Activated CD4-positive, alpha-beta T cell treated with anti-CD3 and anti-CD28 coated beads for 48 hours (primary cell): ENCODE results near the gene GRID1.

ENCODE experiments used
- DNase-seq: peaks from one replicate; pipeline ENCODE4 v3.0.0-alpha.2; 2020

GRID1 gene

DNA sequence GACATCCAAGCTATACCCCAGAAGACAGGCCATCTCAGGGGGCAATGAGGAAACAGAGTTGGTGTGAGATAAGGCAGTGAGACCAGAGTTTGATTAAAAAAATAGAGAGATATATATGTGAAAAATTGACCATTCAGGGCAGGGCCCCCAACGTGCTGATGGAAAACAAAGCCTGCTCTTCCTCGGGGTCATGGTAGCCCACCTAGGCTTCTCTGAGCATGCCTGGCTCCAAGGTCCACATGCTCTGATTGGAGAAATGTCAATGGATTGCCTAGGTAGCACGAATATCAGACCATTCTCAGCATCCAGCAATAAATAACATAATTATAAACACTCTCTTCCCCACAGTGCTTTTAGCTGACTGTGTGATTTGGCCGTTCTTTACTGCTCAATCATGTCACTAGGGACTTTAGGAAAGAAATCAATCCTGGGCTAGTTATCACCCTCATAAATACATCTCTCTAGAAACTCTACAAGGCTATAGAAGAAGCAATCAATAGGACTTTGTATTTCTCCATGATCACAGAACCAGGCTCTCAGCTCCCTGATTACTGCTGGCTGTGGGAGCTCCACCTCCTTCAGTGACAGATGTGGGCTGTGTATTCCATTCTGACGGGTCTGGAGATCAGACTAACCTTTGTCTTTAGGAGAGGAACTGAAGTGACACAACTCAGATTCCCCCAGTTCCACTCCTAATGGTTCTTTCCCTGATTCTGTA is 766.4 kb downstream of the GRID1 start:
- no peak for DNase-seq

GRCh38 chr10:85599081-85599480 is 767.5 kb downstream of the GRID1 start:
- no peak for DNase-seq

DNA sequence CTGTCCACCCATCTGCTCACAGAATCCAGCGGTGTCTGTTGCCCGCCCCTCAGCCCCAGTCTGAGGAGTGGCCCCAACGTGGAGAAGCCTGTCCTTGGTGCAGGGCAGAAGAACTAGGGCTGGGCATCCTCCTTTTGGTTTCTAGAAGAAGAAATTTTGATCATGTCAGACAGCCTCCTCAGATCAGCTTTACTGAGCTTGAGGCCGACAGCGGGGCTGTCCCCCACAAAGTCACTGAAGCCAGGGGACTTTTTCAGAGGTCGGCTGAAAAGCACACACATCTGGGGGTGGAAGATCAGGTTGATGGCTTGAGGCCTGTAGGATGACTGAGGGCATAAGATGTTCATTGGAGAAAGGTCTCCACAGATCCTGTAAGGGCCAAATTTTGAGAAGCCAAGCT is 767.9 kb downstream of the GRID1 start:
- DNase-seq = no peak

DNA sequence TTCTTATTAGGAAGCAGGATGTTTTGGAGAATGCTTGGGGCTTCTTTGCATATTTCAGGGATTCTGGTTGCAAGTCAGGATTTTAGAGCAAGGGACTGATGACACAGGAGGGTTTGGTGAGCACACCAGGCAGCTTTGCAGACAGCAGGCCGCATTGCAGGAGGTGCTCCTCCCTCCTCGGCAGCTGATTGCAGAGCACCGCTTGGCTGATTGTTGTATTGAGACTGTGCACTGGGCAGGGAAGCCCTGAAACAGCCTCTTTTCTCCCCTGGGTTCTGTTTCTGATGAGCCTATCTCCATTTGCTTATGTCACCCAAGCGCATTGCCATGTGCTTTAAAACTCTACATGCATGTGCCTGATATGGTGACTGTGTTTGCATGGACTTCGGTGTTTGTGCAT is 769.6 kb downstream of the GRID1 start:
- no peak for DNase-seq

DNA sequence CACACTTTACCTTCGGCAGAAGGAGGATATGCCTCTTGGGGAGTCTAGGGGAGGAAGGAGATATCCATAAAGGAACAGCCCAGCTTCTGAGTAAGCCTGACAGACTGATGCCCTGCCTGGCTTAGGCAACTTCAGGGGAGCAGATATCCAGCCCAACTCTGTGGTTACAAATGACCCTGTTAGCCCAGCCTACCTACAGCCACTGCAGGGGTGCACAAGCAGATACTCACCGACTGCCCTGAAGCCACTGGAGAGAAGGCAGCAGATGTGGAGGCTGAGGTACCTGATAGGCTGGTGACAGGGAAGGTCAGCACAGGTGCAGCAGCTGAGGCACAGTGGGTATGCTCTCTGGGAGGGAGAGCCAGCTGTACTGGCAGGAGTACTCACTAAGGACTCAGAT is 770.2 kb downstream of the GRID1 start:
- no peak for DNase-seq

DNA sequence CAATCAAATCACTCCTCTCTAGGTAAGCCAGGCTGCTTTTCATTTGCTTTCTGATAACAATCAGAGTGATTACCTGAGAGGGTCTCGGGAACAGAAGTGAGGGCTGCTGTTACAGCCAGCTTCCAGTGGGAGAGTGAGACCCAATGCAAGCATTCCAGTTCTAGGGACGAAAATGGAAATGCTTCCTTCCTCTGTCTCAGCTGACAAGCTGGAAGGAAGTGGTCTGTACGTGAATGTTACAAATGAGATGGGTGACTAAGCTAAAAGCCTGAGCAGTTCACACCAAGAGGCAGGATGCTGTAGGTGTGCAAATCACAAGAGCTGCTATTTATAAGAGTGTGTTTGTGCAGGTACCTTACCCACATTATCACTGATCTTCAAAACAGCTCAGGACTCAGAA is 772.4 kb downstream of the GRID1 start:
- DNase-seq = no peak

DNA sequence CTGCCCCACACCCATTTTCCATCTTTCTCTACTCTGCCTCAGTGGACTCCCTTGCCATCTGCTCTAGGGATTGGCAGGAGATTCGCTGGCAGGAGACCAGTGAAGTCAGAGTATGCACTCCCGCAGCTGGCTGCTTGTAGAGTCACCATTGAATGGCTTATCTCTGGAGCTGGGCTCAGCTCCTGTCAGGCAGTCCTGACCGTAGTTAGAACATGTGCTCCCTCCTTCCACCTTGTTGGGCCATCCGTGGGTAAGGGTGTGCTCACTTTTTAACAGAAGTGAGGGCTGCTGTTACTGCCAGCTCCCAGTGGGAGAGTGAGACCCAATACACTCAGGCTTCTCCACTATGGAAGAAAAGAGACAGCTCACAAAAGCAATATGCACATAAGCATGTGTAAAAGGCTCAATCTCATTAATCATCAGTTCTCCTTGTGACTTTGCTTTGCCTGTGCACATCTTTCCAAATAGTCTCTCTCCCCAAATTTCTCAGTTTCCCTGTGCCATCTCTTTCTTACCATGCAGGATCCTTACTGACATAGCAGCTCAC is 773.3 kb downstream of the GRID1 start:
- no peak for DNase-seq

- DNase-seq = no peak
These were observed 785.2 kb downstream of the GRID1 start for GRCh38 chr10:85581371-85581770.

DNA sequence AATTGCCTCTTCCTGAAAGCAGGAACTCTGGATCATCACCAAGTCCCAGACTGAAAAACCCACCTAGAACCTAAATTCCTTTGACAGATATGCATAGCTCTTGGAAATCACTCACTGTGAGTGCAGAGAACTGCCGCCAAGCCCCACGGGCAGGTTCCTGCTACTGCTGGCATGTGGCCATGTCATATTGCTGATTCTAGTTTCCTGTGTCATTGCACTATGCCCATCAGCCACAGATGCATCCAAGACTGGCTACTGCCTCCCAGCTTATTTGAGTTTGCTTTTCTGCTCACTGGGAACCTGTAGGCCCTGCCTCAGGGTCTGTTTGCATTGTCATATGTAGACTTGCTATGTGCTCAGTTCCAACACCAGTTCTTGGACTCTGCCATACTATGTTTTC is 786.0 kb downstream of the GRID1 start:
- no peak for DNase-seq

- DNase-seq = no peak
These were observed 787.7 kb downstream of the GRID1 start for GRCh38 chr10:85578860-85579259.

- DNase-seq = no peak
These were observed 791.2 kb downstream of the GRID1 start for GRCh38 chr10:85575441-85575840.

DNA sequence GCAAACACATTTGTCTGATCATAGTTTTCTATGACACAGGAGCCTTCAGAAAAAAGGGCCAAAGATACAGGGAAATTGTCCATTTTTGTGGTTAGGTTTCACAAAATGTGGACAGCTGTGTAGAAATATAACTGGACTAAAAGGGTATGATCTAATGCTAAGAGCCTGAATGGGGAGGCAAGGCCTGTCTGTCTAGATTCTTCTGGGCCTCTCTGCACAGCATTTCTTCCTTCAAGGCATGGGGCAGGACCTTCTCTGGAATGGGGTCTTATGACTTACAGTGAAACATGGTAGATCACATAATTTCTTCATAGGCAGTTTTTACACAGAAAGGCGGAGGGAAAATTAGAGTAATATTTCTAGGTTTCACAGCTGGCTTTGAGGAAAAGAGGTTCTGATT is 795.7 kb downstream of the GRID1 start:
- DNase-seq = no peak

- no peak for DNase-seq
These were observed 801.2 kb downstream of the GRID1 start for GRCh38 chr10:85565381-85565780.

DNA sequence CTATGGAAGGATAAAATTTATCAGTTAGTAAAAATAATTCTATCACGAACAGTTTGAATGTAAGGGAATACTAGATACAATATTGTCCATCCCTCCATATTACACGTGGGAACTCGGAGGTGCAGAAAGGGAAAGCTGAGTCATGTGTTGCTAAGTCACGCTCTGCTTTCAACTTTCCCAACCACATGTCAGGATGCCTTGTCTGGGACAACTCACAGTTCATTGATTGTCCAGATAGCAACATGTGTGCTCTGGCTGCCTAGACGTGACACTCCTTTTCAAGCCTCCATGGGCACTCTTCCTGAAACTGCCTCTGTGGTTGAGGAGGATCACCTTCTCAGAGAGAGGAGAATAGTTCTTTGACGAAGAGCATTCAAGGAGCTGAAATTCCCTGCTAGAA is 808.1 kb downstream of the GRID1 start:
- DNase-seq = no peak

DNA sequence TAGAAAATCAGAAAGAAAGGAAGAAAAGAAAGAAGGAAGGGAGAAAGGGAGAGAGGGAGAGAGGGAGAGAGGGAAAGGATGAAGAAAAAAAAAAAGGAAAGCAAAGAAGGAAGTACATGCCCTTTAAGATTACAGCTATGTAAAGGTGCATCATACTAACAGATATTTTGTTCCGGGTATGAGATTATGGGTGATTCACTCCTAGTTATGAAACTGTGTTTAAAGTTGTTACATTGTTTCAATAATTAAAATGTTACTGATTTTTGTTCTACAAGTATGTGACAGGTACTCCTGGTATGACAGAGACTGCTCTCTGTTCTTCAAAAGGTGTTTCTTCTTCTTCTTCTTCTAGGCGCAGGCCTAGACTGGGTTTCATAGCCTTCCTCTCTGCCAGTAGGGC is 808.9 kb downstream of the GRID1 start:
- DNase-seq = no peak

DNA sequence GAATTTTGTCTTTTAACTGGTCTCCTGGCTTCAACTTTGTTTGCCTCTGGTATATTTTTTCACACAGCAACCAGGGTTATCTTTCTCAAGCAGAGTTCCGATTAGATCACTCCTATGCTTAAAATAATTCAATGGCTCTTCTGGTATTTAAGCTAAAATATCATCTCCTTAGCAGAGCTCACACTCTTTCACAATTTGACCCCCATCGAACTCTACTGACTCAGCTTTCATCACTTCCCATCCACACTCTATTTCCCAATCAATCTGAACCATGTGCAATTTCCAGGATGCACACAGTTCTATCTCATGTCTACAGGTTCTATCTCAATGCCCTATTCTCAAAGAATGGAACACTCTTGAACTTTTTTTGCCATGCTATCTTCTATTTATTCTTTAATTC is 809.5 kb downstream of the GRID1 start:
- no peak for DNase-seq
